Neuronal stem cell (in vitro differentiated cells): ENCODE measurements around the gene SSUH2.

Source experiments
- DNase-seq: peaks from one replicate; pipeline ENCODE4 v3.0.0-alpha.2; 2013; ENCODE audit warnings: low spot score
- H2AFZ ChIP-seq: one replicate; pipeline ENCODE4 v1.6.1; 2013; ENCODE audit warnings: mild to moderate bottlenecking, low read length, inconsistent platforms
- H2AK5ac ChIP-seq: 2 replicates; pipeline ENCODE4 v1.6.1; 2013; ENCODE audit warnings: low read depth, mild to moderate bottlenecking, inconsistent platforms, low read length, moderate library complexity, mixed read lengths
- H2BK120ac ChIP-seq: 2 replicates; pipeline ENCODE4 v1.6.1; 2013; ENCODE audit warnings: low read depth, mild to moderate bottlenecking, inconsistent platforms, low read length, moderate library complexity, mixed read lengths
- H2BK12ac ChIP-seq: one replicate; pipeline ENCODE4 v1.6.1; 2013; ENCODE audit warnings: low read length, inconsistent platforms
- H2BK15ac ChIP-seq: 2 replicates; pipeline ENCODE4 v1.6.1; 2013; ENCODE audit warnings: mild to moderate bottlenecking, low read length, inconsistent platforms, mixed read lengths
- H2BK5ac ChIP-seq: one replicate; pipeline ENCODE4 v1.6.1; 2013; ENCODE audit warnings: inconsistent platforms, mild to moderate bottlenecking, low read length, moderate library complexity
- H3K14ac ChIP-seq: one replicate; pipeline ENCODE4 v1.6.1; 2013; ENCODE audit warnings: low read length, inconsistent platforms
- H3K18ac ChIP-seq: 2 replicates; pipeline ENCODE4 v1.6.1; 2013; ENCODE audit warnings: low read length, inconsistent platforms
- H3K23ac ChIP-seq: 2 replicates; pipeline ENCODE4 v1.6.1; 2013; ENCODE audit warnings: low read depth, mild to moderate bottlenecking, mixed read lengths, low read length, inconsistent platforms; ENCODE audit not compliant: poor library complexity
- H3K27ac ChIP-seq: replicated peaks from 3 replicates; pipeline ENCODE4 v1.5.1; 2013; ENCODE audit warnings: low read length, inconsistent platforms
- H3K27me3 ChIP-seq, 3 experiments: 2 replicates each; pipeline ENCODE4 v1.6.1; 2013; ENCODE audit warnings: low read length in 3 of 3, mild to moderate bottlenecking in 2 of 3, inconsistent platforms in 1 of 3, low read depth in 1 of 3, mixed read lengths in 1 of 3, moderate library complexity in 1 of 3; ENCODE audit not compliant: control insufficient read depth in 3 of 3, insufficient read depth in 3 of 3
- H3K36me3 ChIP-seq, 2 donors: replicated peaks in 1 of 2; 2 replicates each; pipeline ENCODE4 v1.6.1; 2013; ENCODE audit warnings: low read length in 2 of 2; ENCODE audit not compliant: control insufficient read depth in 2 of 2, insufficient read depth in 2 of 2
- H3K4ac ChIP-seq: 2 replicates; pipeline ENCODE4 v1.6.1; 2013; ENCODE audit warnings: inconsistent platforms, mild to moderate bottlenecking, low read length, moderate library complexity
- H3K4me1 ChIP-seq, 2 donors: 1 replicate in 1 of 2; 2 replicates in 1 of 2; pipeline ENCODE4 v1.6.1; 2013; ENCODE audit warnings: low read length in 2 of 2, low read depth in 1 of 2; ENCODE audit not compliant: control insufficient read depth in 2 of 2, insufficient read depth in 1 of 2
- H3K4me2 ChIP-seq: one replicate; pipeline ENCODE4 v1.6.1; 2013; ENCODE audit warnings: mild to moderate bottlenecking, low read length, inconsistent platforms; ENCODE audit not compliant: insufficient read depth, poor library complexity, severe bottlenecking
- H3K4me3 ChIP-seq, 2 donors: 2 replicates each; pipeline ENCODE4 v1.5.1; 2013; ENCODE audit warnings: low read length in 2 of 2, mild to moderate bottlenecking in 2 of 2, inconsistent platforms in 1 of 2, moderate library complexity in 1 of 2
- H3K79me1 ChIP-seq: one replicate; pipeline ENCODE4 v1.6.1; 2013; ENCODE audit warnings: low read depth, mild to moderate bottlenecking, inconsistent platforms, low read length, moderate library complexity
- H3K9ac ChIP-seq: one replicate; pipeline ENCODE4 v1.6.1; 2013; ENCODE audit warnings: mild to moderate bottlenecking, low read depth, low read length, inconsistent platforms; ENCODE audit not compliant: poor library complexity
- H3K9me3 ChIP-seq, 2 donors: replicated peaks in 1 of 2; 2 replicates each; pipeline versions ENCODE3 to v1.6.1; 2013; ENCODE audit warnings: low read length in 2 of 2, mild to moderate bottlenecking in 2 of 2, inconsistent platforms in 1 of 2, low read depth in 1 of 2, mixed read lengths in 1 of 2, moderate library complexity in 1 of 2; ENCODE audit not compliant: control insufficient read depth in 2 of 2, insufficient read depth in 1 of 2
- H4K8ac ChIP-seq: one replicate; pipeline ENCODE4 v1.6.1; 2013; ENCODE audit warnings: low read depth, mild to moderate bottlenecking, inconsistent platforms, low read length, moderate library complexity
- H4K91ac ChIP-seq: one replicate; pipeline ENCODE4 v1.6.1; 2013; ENCODE audit warnings: low read length, low read depth, mild to moderate bottlenecking, inconsistent platforms; ENCODE audit not compliant: poor library complexity
- WGBS, 2 donors: extraction: QIAGEN DNeasy Blood & Tissue Kit; methylation state at CpG; one replicate each; pipeline ENCODE4 v1.1.7; 2013; ENCODE audit warnings: missing lambda C conversion rate in 2 of 2, mixed read lengths in 1 of 2; ENCODE audit not compliant: insufficient read length in 2 of 2, insufficient replicate concordance in 1 of 2; ENCODE audit errors: extremely low coverage in 2 of 2; 5-methylcytosine and 5-hydroxymethylcytosine counted together

The SSUH2 gene

GRCh38 chr3:8642001-8642400 lies 2.6 kb downstream of the SSUH2 start:
- Histone ChIP-seq H3K18ac (no peak overlapping the region), H3K14ac (no peak overlapping the region), H3K4ac (no peak overlapping the region), H3K4me1 (peaks cover 14 to 38% of the 10 kb centered on the region in 2 donors), H4K8ac (no peak overlapping the region), H2BK12ac (peak overlapping the region; percentile 46), H2AK5ac (peak overlapping the region; percentile 53), H2BK5ac (no peak overlapping the region), H2BK15ac (no peak overlapping the region), H3K4me3 (no peak overlapping the region), H3K27me3 (no peaks in the 10 kb centered on the region), H2BK120ac (no peak overlapping the region), H3K9me3 (no peaks in the 10 kb centered on the region), H3K27ac (no peak overlapping the region), H3K36me3 (no peaks in the 10 kb centered on the region), H3K9ac (no peak overlapping the region), H4K91ac (no peak overlapping the region), H2AFZ (no peak overlapping the region), H3K79me1 (no peaks in the 10 kb centered on the region), H3K4me2 (no peak overlapping the region), H3K23ac (no peak overlapping the region)
- no CpG with 5 or more reads among the region's 2 CpGs for WGBS, 2 donors
- DNase-seq: no peak

- H2AK5ac ChIP-seq: peak overlapping the region; percentile 53
- H4K8ac ChIP-seq: no peak overlapping the region
- H2BK15ac ChIP-seq: no peak overlapping the region
- no peaks in the 10 kb centered on the region for H3K79me1 ChIP-seq
- no peak overlapping the region for H3K4me3 ChIP-seq
- WGBS, 2 donors: no CpG with 5 or more reads among the region's 7 CpGs
- no peak overlapping the region for H4K91ac ChIP-seq
- H2BK5ac ChIP-seq: no peak overlapping the region
- H3K14ac ChIP-seq: no peak overlapping the region
- no peak overlapping the region for H2AFZ ChIP-seq
- no peak overlapping the region for H3K4me2 ChIP-seq
- H3K36me3 ChIP-seq: no peaks in the 10 kb centered on the region
- no peak overlapping the region for H3K9ac ChIP-seq
- peaks cover 14 to 38% of the 10 kb centered on the region in 2 donors for H3K4me1 ChIP-seq
- H3K27ac ChIP-seq: no peak overlapping the region
- peaks cover 0 to 2% of the 10 kb centered on the region in 2 donors for H3K9me3 ChIP-seq
- no peak overlapping the region for H3K4ac ChIP-seq
- no peak overlapping the region for H3K23ac ChIP-seq
- H3K18ac ChIP-seq: no peak overlapping the region
- no peak overlapping the region for H2BK120ac ChIP-seq
- DNase-seq: no peak
- H2BK12ac ChIP-seq: peak overlapping the region; percentile 46
- no peaks in the 10 kb centered on the region for H3K27me3 ChIP-seq
These were observed 3.1 kb downstream of the SSUH2 start for GRCh38 chr3:8641472-8641871.

- no peak overlapping the region for H2BK5ac ChIP-seq
- H3K27me3 ChIP-seq: no peaks in the 10 kb centered on the region
- H3K4me2 ChIP-seq: no peak overlapping the region
- H3K36me3 ChIP-seq: no peaks in the 10 kb centered on the region
- no CpG with 5 or more reads among the region's 1 CpG for WGBS, 2 donors
- H2BK12ac ChIP-seq: no peak overlapping the region
- H3K9ac ChIP-seq: no peak overlapping the region
- no peak overlapping the region for H2AK5ac ChIP-seq
- H3K4me1 ChIP-seq: peaks cover 14 to 38% of the 10 kb centered on the region in 2 donors
- H4K91ac ChIP-seq: no peak overlapping the region
- H3K79me1 ChIP-seq: no peaks in the 10 kb centered on the region
- H2AFZ ChIP-seq: no peak overlapping the region
- no peak overlapping the region for H3K14ac ChIP-seq
- no peak overlapping the region for H4K8ac ChIP-seq
- peaks cover 0 to 6% of the 10 kb centered on the region in 2 donors for H3K9me3 ChIP-seq
- no peak overlapping the region for H3K4ac ChIP-seq
- H2BK120ac ChIP-seq: no peak overlapping the region
- H3K18ac ChIP-seq: no peak overlapping the region
- no peak overlapping the region for H3K4me3 ChIP-seq
- no peak overlapping the region for H3K27ac ChIP-seq
- DNase-seq: no peak
- no peak overlapping the region for H3K23ac ChIP-seq
- H2BK15ac ChIP-seq: no peak overlapping the region
These were observed 4.4 kb downstream of the SSUH2 start for GRCh38 chr3:8640223-8640622.

GRCh38 chr3:8639659-8640000 lies 5.0 kb downstream of the SSUH2 start:
- no peak overlapping the region for H3K4ac ChIP-seq
- no peaks in the 10 kb centered on the region for H3K79me1 ChIP-seq
- H2BK120ac ChIP-seq: no peak overlapping the region
- no peak overlapping the region for H2AK5ac ChIP-seq
- H3K23ac ChIP-seq: no peak overlapping the region
- H3K27me3 ChIP-seq: no peaks in the 10 kb centered on the region
- H2BK15ac ChIP-seq: no peak overlapping the region
- H3K36me3 ChIP-seq: no peaks in the 10 kb centered on the region
- H3K27ac ChIP-seq: no peak overlapping the region
- WGBS, 2 donors: no CpG with 5 or more reads among the region's 7 CpGs
- no peak overlapping the region for H2BK12ac ChIP-seq
- H3K14ac ChIP-seq: no peak overlapping the region
- H3K9me3 ChIP-seq: peaks cover 0 to 6% of the 10 kb centered on the region in 2 donors
- H3K9ac ChIP-seq: no peak overlapping the region
- H3K4me1 ChIP-seq: peaks cover 14 to 38% of the 10 kb centered on the region in 2 donors
- H2AFZ ChIP-seq: no peak overlapping the region
- DNase-seq: no peak
- H4K91ac ChIP-seq: no peak overlapping the region
- H3K4me3 ChIP-seq: no peak overlapping the region
- H2BK5ac ChIP-seq: no peak overlapping the region
- no peak overlapping the region for H3K18ac ChIP-seq
- H3K4me2 ChIP-seq: no peak overlapping the region
- H4K8ac ChIP-seq: no peak overlapping the region
